NB4 (cell line): ENCODE results near the gene SLC39A2.

Source experiments
- MAX ChIP-seq: IDR thresholded peaks from 2 replicates; pipeline ENCODE4 v1.6.1; 2011; ENCODE audit warnings: low read depth, low read length
- POLR2A ChIP-seq: IDR thresholded peaks from 2 replicates; pipeline ENCODE4 v1.6.1; 2011; ENCODE audit warnings: mild to moderate bottlenecking; ENCODE audit not compliant: insufficient read length; ENCODE audit errors: extremely low read depth
- TF ChIP-seq, protein P1 (sequence below): IDR thresholded peaks from one replicate; pipeline ENCODE4 v1.5.1; 2012; ENCODE audit warnings: low read depth, low read length

DNA sequence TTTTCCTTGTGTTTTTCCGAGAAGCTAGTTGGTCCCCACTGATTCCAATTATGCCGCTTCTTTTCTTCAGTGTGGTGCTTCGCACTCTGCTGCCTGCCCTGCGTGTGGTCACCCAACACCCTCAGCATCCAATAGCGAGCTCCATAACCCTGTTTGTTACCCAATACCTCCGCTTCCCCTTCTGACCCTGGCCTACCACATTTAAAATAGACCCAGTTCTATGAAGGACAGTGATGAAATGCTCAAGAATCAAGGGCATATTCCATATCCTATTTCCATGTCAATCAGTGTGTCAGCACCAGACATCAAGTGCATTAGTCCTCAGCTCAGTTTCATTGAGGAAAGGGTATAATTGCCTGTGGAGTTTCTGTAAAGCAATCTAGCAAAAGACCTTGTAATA lies 16.2 kb downstream of the SLC39A2 start:
- TF ChIP-seq, protein P1, sequence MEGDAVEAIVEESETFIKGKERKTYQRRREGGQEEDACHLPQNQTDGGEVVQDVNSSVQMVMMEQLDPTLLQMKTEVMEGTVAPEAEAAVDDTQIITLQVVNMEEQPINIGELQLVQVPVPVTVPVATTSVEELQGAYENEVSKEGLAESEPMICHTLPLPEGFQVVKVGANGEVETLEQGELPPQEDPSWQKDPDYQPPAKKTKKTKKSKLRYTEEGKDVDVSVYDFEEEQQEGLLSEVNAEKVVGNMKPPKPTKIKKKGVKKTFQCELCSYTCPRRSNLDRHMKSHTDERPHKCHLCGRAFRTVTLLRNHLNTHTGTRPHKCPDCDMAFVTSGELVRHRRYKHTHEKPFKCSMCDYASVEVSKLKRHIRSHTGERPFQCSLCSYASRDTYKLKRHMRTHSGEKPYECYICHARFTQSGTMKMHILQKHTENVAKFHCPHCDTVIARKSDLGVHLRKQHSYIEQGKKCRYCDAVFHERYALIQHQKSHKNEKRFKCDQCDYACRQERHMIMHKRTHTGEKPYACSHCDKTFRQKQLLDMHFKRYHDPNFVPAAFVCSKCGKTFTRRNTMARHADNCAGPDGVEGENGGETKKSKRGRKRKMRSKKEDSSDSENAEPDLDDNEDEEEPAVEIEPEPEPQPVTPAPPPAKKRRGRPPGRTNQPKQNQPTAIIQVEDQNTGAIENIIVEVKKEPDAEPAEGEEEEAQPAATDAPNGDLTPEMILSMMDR = no peak
- TF ChIP-seq POLR2A (no peak), MAX (peak; percentile 42; the same call in 1 of the 2 replicates)
